GM23248 (cell line): ENCODE data around the gene AGER. TPM values are rescaled to one million over a fixed set of nuclear protein-coding genes. Genes with fewer than 3 reads are reported as not detected.

Source experiments
- DNase-seq: peaks from one replicate; pipeline ENCODE4 v3.0.0-alpha.2; 2015
- H2AFZ ChIP-seq: fragments of 200-600 bp; sonication (generic); 2 replicates; pipeline ENCODE4 v1.6.1; 2016; ENCODE audit warnings: antibody characterized with exemption
- H3F3A ChIP-seq: fragments of 200-600 bp; sonication (generic); 2 replicates; pipeline ENCODE4 v1.6.1; 2016; ENCODE audit warnings: mild to moderate bottlenecking, antibody characterized with exemption, mixed run types; ENCODE audit not compliant: insufficient read depth
- H3K27ac ChIP-seq: fragments of 200-600 bp; sonication (generic); 2 replicates; pipeline ENCODE4 v1.5.1; 2016; ENCODE audit warnings: mild to moderate bottlenecking
- H3K27me3 ChIP-seq: fragments of 200-600 bp; sonication (generic); replicated peaks from 2 replicates; pipeline ENCODE4 v1.6.1; 2016; ENCODE audit warnings: mild to moderate bottlenecking; ENCODE audit not compliant: insufficient read depth
- H3K36me3 ChIP-seq: fragments of 200-600 bp; sonication (generic); 2 replicates; pipeline ENCODE4 v1.6.1; 2016; ENCODE audit warnings: low read depth, mild to moderate bottlenecking
- H3K4me1 ChIP-seq: fragments of 200-600 bp; sonication (generic); 2 replicates; pipeline ENCODE4 v1.6.1; 2016; ENCODE audit warnings: mild to moderate bottlenecking; ENCODE audit not compliant: insufficient read depth
- H3K4me2 ChIP-seq: fragments of 200-600 bp; sonication (generic); one replicate; pipeline ENCODE4 v1.6.1; 2016; ENCODE audit warnings: mild to moderate bottlenecking; ENCODE audit not compliant: unreplicated experiment
- H3K4me3 ChIP-seq: fragments of 200-600 bp; sonication (generic); 2 replicates; pipeline ENCODE4 v1.5.1; 2016; ENCODE audit warnings: mild to moderate bottlenecking
- H3K79me2 ChIP-seq: fragments of 200-600 bp; sonication (generic); 2 replicates; pipeline ENCODE4 v1.6.1; 2016; ENCODE audit warnings: mild to moderate bottlenecking; ENCODE audit not compliant: insufficient read depth
- H3K9ac ChIP-seq: fragments of 200-600 bp; sonication (generic); 2 replicates; pipeline ENCODE4 v1.6.1; 2016; ENCODE audit warnings: mild to moderate bottlenecking
- H3K9me2 ChIP-seq: fragments of 200-600 bp; sonication (generic); 2 replicates; pipeline ENCODE4 v1.6.1; 2016; ENCODE audit warnings: mixed run types, mild to moderate bottlenecking, moderate library complexity; ENCODE audit not compliant: insufficient read depth
- H3K9me3 ChIP-seq: fragments of 200-600 bp; sonication (generic); one replicate; pipeline ENCODE4 v1.6.1; 2017; ENCODE audit warnings: low read depth
- H4K20me1 ChIP-seq: fragments of 200-600 bp; sonication (generic); 2 replicates; pipeline ENCODE4 v1.6.0; 2016; ENCODE audit not compliant: insufficient read depth
- EZH2 ChIP-seq: fragments of 200-600 bp; sonication (generic); IDR thresholded peaks from 2 replicates; pipeline ENCODE4 v1.6.1; 2018; ENCODE audit warnings: antibody characterized with exemption, mild to moderate bottlenecking; ENCODE audit not compliant: insufficient read depth, poor library complexity, severe bottlenecking
- EZH2phosphoT487 ChIP-seq: fragments of 200-600 bp; sonication (generic); IDR thresholded peaks from 2 replicates; pipeline ENCODE4 v1.6.1; 2018; ENCODE audit warnings: antibody characterized with exemption, moderate library complexity, mild to moderate bottlenecking, low read depth; ENCODE audit not compliant: insufficient read depth
- WGBS, 2 experiments: methylation state at CpG; one replicate each; pipeline ENCODE4 v1.1.6; 2015 to 2017; ENCODE audit warnings: low lambda C conversion rate in 2 of 2, low coverage in 1 of 2; ENCODE audit errors: missing lambda C conversion rate in 2 of 2; 5-methylcytosine and 5-hydroxymethylcytosine counted together
- in situ Hi-C: fragments of 300-500 bp; cut with MboI; formaldehyde crosslinking; loops from 2 replicates; pipeline ENCODE4 v1.15.0; 2020
- polyA plus RNA-seq: library from polyadenylated mRNA; unstranded; fragments of >200 nt; fragmentation: Nextera tagmentation; extraction: Ambion mirVana; gene quantifications from 2 replicates; pipeline ENCODE4 v1.2.1, GENCODE V29; 2016
- total RNA-seq: library from RNA; depleted of rRNA; stranded (reverse); fragments of >200 nt; shearing (Covaris generic); gene quantifications from 2 replicates; pipeline ENCODE4 v1.2.3, GENCODE V29; 2014

AGER gene
- total and polyA plus RNA-seq, 2 experiments from 2014 or later, result 0.22 to 1.4 TPM

GRCh38 chr6:32202186-32202585 lies 18.1 kb upstream of the AGER start:
- Histone ChIP-seq H2AFZ (no peak overlapping the region), H3K27ac (no peak overlapping the region), H4K20me1 (no peaks in the 10 kb centered on the region), H3K27me3 (0 out of 2 replicates have a peak, but pooled peaks cover 3% of the 10 kb centered on the region), H3K4me2 (no peak overlapping the region), H3K36me3 (no peaks in the 10 kb centered on the region), H3K79me2 (no peaks in the 10 kb centered on the region), H3K4me3 (no peak overlapping the region), H3K9me2 (no peaks in the 10 kb centered on the region), H3F3A (no peaks in the 10 kb centered on the region), H3K9ac (no peak overlapping the region), H3K4me1 (no peaks in the 10 kb centered on the region), H3K9me3 (no peaks in the 10 kb centered on the region)
- in situ Hi-C loops, result no loop called here
- TF ChIP-seq EZH2, result no peak
- no peak for TF ChIP-seq EZH2phosphoT487
- DNase-seq, result no peak
- 66 to 68% methylated on average over 9 of the region's 9 CpGs for WGBS, 2 experiments

GRCh38 chr6:32200711-32201475 lies 16.8 kb upstream of the AGER start:
- no peak overlapping the region for H2AFZ ChIP-seq
- no peaks in the 10 kb centered on the region for H3K9me2 ChIP-seq
- no peaks in the 10 kb centered on the region for H4K20me1 ChIP-seq
- H3K4me1 ChIP-seq, result 0 out of 2 replicates have a peak, but pooled peaks cover 5% of the 10 kb centered on the region
- H3K79me2 ChIP-seq, result no peaks in the 10 kb centered on the region
- no peak overlapping the region for H3K27ac ChIP-seq
- no peaks in the 10 kb centered on the region for H3K36me3 ChIP-seq
- H3K4me3 ChIP-seq, result no peak overlapping the region
- no peaks in the 10 kb centered on the region for H3K27me3 ChIP-seq
- no peak overlapping the region for H3K9ac ChIP-seq
- no peaks in the 10 kb centered on the region for H3F3A ChIP-seq
- in situ Hi-C loops, result no loop called here
- 62 to 63% methylated on average over 12 to 13 of the region's 13 CpGs for WGBS, 2 experiments
- H3K9me3 ChIP-seq, result no peaks in the 10 kb centered on the region
- DNase-seq, result no peak
- H3K4me2 ChIP-seq, result no peak overlapping the region
- TF ChIP-seq EZH2phosphoT487 (no peak), EZH2 (no peak)

GRCh38 chr6:32198866-32199265 lies 14.8 kb upstream of the AGER start:
- in situ Hi-C loops, result no loop called here
- no peaks in the 10 kb centered on the region for H3K9me2 ChIP-seq
- H3K4me3 ChIP-seq, result no peak overlapping the region
- H3K4me1 ChIP-seq, result peaks cover 16% of the 10 kb centered on the region
- H3F3A ChIP-seq, result peaks cover 13% of the 10 kb centered on the region
- H3K9ac ChIP-seq, result no peak overlapping the region
- no peaks in the 10 kb centered on the region for H3K27me3 ChIP-seq
- no peaks in the 10 kb centered on the region for H3K9me3 ChIP-seq
- no peak for DNase-seq
- H3K79me2 ChIP-seq, result no peaks in the 10 kb centered on the region
- TF ChIP-seq EZH2 (no peak), EZH2phosphoT487 (no peak)
- H3K36me3 ChIP-seq, result no peaks in the 10 kb centered on the region
- no peak overlapping the region for H3K27ac ChIP-seq
- 74 to 78% methylated on average over 17 of the region's 17 CpGs for WGBS, 2 experiments
- H3K4me2 ChIP-seq, result no peak overlapping the region
- H2AFZ ChIP-seq, result no peak overlapping the region
- H4K20me1 ChIP-seq, result no peaks in the 10 kb centered on the region

- Histone ChIP-seq H3F3A (peaks cover 13% of the 10 kb centered on the region), H3K4me1 (peaks cover 16% of the 10 kb centered on the region), H3K27ac (no peak overlapping the region), H4K20me1 (no peaks in the 10 kb centered on the region), H3K9me2 (no peaks in the 10 kb centered on the region), H3K27me3 (no peaks in the 10 kb centered on the region), H3K9ac (no peak overlapping the region), H3K9me3 (no peaks in the 10 kb centered on the region), H2AFZ (no peak overlapping the region), H3K4me3 (no peak overlapping the region), H3K79me2 (no peaks in the 10 kb centered on the region), H3K36me3 (no peaks in the 10 kb centered on the region), H3K4me2 (no peak overlapping the region)
- in situ Hi-C loops, result no loop called here
- TF ChIP-seq EZH2 (no peak), EZH2phosphoT487 (no peak)
- no peak for DNase-seq
- WGBS, 2 experiments, result 61 to 63% methylated on average over 3 of the region's 3 CpGs
Measured at GRCh38 chr6:32198345-32198696, 14.3 kb upstream of the AGER start.
